Measurements from ENCODE around the gene ASB6.

DNA sequence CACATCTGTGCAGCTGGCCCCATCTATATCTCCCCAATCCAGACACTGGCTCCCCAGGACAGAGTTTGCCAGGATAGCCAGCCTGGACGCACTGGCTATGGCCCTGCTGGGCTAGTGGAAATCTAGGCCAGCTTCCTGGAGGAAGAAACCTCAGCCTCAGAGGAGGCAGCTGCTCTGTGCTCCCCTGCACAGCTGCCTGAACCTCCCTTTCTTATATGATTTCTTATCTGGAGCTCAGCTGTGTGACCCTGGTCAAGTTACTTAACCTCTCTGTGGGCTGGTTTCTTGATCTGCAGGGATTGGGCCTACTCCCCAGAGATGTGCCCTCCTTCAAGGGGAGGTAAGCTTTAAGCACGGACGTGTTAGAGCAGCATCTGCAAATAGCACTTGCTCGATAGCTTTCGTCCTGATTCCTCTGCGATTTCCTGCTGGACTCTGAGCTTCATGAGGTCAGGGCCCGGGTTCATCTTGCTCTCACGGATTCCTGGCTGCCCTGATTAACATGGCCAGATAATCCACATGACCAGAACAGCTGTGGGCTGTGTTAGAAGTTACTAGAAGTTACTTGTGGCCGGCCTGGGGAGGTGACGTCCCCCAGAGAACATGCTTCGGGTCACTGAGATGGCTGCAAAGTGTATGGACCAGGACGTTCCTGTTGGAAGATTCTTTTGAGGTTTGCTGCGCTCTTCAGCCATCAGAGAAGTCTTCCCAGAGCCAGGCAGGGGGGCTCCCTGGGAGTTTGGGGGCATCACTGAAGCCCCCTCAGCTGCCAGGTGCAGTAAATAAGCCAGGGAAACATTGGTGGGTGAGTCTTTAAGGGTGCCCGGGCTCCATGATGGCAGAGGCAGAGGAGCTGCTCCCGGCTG, 35.6 kb downstream of the ASB6 start:
- TF ChIP-seq CTCF (conservative IDR thresholded peaks at IDR 0.05; ENCODE audit: low read length) (no peak), EZH2phosphoT487 (IDR thresholded peaks at IDR 0.05; ENCODE audit: borderline replicate concordance, low read depth, low read length) (no peak)
